Smooth muscle cell of the brain vasculature (primary cell): ENCODE results near the gene MTRR.

Source experiments
- DNase-seq: peaks from one replicate; pipeline ENCODE4 v3.0.0-alpha.2; 2012; ENCODE audit warnings: low read depth, low spot score

Gene MTRR

DNA sequence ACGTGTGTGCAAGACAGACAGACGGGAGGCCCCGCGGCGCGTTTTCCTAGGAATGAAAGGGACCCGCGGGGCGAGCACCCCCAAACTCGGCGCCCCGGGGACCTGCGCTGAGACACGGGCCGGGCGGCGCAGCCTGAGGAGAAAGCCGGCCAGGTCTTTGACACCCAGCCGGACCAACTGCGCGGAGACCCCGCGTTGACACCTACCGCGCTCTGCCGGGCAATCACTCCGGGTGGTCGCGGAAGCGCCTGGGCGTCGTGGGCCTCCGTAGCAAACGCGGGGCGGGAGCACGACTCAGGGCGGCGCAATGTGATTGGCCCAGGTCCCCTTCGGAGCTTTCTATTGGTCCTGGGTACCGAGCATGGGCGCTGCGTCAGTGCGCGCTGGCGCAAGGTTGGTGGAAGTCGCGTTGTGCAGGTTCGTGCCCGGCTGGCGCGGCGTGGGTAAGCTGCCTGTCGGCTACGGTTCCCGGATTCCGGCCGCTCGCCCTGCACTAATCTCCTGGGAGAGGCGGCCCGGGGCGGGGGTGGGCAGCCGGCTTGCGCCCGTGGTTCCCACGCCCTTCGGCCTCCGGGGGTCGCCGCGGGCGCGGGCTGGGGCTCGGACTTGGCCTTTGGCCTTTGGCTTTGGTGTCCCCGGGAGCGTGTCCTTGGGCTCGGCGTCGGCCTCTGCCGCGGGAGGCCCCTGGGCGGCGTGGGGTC is at the start of gene MTRR, which contains the start of gene FASTKD3:
MTRR (plus strand) TSS at position 376 of the 701 bp plus-strand sequence. CDS start 1,647 bp downstream, outside the sequence.
FASTKD3 (minus strand) TSS at position 259 of the 701 bp plus-strand sequence. CDS start 948 bp downstream, outside the sequence.
- peak; percentile 78 for DNase-seq

DNA sequence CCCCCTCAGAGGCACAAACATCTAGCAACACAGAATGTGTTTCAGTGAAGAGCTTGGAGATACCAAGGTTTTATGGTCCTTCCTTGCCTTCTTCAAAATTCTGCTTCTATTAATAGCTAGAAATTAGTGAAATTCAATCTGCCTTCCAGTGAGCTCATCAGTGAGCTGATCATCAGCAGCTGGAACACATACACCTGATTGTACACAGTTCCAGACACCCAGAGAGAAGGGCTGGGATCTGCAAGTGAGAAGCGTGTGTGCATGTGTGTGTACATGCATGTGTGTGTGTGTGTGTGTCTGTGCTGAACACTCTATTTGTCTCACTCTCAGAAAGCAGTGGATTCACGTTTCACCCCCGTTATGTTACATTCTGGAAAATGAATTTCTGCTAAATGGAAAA is 46.5 kb upstream of the MTRR start:
- no peak for DNase-seq

DNA sequence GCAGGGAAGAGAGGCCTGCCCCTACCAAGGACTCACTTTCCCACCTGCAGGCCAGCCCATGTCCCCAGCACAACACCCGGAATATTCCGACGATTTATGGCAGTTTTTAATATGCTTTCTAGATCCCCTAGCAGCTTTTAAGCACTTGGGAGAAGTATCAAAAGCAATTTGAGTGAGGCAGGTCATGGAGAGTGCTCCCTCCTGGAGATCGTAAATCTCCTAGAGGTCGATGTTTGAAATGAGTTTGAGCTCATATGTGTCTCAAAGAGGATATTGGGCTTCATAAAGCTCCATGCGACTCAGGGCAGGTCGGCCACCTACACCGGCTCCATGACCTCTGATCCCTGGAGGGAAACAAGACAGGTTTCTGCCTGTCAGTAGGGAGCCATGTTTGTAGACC is 45.4 kb upstream of the MTRR start:
- DNase-seq, result no peak

DNA sequence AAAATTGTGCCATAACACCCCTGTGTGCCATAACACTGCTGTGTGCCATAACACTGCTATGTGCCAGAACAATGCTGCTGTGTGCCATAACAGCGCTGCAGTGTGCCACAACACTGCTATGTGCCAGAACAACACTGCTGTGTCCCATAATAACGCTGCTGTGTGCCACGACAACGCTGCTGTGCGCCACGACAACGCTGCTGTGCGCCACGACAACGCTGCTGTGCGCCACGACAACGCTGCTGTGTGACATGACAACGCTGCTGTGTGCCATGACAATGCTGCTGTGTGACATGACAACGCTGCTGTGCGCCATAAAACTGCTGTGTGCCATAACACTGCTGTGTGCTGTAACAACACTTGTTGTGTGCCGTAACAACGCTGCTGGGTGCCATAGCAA is 44.0 kb upstream of the MTRR start:
- DNase-seq, result no peak

DNA sequence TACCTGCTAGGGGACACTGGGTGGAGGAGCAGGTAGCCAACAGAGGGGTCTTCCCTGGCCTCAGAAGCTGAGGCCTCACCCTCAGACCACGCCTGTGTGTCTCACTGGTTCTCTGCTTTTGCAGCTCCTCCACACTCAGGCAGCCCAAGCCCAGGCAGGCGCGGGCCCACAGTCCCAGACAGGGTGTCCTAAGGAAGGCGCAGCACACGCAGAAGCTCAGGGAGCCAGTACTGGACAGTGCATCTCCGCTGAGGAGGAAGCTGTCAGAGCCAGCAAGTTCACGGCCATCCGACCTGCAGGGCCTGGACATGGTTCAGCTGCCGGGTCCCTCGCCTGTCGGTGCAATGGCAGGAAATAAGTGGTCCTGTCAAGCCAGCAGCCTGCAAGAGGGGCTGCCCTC is 43.3 kb upstream of the MTRR start:
- no peak for DNase-seq

DNA sequence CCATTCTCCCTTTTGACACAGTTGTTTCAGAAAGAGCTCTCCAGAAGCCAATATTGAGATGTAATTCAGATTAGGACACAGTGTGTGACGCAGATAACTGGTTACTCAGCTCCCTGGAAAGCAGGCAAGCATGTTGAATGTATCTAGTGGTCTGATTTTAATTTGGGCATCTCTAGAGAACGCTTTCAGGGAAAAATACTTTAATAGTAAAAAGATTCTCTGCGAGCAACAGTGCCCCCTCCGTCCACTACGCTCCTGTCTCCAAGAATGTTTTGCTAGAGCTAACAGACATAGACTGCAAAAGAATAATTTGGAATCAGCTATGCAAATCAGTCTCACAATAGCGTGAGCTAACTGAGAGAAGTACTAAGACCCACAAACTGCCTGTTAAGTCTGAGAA is 41.3 kb upstream of the MTRR start:
- no peak for DNase-seq

DNA sequence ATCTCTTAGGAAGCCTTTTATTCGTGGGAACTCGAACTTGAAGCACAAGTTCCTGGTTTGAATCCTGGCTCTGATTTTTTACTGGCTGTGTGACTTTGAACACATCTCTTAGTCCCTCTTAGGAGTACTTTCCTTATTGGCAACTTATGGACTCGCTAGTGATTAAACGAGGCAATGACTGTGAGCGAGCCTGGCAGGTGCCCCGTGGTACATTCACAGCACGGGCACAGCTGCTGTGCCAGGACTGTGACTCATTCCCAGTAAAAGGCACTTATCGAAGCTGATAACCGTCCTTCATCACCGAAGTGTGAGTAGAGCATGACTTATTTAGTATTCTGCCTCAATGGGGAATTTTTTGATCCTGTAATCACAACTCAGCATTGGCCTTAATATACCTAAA is 40.7 kb upstream of the MTRR start:
- DNase-seq, result no peak

DNA sequence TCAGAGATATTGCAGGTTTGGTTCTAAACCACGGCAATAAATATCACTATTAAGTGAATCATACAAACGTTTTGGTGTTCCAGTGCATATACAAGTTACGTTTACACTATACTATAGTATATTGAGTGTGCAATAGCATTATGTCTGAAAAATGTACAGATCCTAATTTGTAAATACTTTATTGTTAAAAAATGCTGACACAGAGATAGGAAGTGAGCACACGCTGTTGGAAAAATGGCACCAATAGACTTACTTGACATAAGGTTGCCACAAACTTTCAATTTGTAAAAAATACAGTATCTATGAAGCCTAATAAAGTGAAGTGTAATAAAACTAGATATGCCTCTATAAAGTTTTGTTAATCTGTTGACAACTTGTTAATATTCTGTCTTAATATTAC is 34.0 kb upstream of the MTRR start:
- no peak for DNase-seq

DNA sequence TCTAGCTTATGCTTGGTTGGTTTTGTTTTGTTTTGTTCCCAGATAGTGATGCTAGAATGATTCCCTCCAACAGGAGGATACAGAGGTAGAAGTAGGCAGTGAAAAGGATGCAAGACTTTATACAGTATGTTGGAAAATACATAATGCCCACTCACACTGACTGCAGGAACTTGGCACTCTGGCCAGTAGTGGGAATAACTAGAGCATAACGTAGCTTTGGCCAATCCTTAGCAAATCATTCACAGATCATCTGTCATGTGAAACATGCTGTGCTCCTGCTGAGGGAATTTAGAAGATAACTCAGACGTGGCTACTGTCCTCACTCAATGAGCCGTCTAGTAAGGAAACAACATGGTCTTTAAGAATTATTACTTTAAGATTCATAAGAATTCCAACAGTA is 31.5 kb upstream of the MTRR start:
- DNase-seq, result no peak

DNA sequence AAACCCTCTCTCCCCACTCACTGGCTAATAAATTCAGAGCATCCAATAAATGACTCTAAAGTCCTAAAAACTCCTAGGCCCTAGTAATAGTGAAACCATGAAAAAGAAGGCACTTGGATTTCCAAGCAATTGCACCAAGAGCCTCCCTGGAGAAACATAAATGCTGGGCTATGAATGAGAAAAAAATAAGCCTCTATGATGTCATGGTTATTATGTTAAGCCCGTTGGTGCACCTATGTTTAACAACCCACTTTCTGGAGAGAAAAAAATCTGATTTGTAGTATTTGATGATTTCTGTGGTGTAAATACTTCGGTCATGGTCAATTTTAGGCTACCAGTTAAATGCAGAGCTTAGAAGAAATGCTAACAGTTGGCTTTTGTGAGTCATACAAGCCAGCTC is 26.4 kb upstream of the MTRR start:
- DNase-seq, result no peak

DNA sequence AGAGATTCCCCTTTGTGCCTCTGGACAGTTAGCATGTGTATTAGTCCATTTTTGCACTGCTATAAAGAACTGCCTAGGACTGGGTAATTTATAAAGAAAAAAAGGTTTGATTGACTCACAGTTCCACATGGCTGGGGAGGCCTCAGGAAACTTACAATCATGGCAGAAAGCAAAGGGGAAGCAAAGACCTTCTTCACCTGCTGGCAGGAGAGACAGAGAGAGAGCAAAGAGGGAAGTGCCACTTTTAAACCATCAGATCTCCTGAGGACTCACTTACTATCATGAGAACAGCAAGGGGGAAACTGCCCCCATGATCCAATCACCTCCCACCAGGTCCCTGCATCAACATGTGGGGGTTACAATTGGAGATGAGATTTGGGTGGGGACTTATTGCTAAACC is 24.0 kb upstream of the MTRR start:
- DNase-seq, result no peak

DNA sequence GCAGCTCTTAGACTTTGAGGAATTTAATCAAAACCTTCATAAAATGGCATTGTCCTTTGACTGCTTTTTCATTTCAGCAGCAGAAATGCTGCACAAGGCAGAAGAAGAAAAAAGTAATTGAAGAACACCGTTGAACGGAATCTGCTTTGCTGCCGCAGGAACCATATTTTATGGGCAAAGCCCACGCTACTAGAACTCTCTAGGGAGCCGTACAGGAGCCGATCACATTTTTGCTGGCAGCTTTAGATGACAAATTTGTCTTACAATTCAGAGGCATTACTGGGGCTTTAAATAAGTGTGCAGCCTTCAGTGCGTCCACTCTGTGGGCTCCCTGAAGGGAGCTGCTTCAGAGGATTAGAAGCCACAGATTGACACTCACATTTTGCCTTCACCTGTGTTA is 23.4 kb upstream of the MTRR start:
- no peak for DNase-seq

DNA sequence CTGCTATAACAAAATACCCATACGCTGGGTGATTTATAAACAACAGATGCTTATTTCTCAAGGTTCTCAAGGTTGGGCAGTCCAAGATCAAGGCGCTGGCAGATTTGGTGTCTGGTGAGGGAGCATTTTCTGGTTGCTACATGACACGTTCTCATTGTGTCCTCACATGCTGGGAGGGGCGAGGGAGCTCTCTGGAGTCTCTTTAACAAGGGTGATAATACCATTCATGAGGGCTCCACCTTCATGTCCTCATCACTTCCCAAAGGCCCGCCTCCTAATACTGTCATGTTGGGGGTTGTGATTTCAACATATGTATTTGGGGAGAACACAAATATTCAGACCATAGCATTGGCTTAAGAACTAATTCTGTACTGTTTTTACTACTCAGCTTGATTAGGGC is 22.6 kb upstream of the MTRR start:
- no peak for DNase-seq

DNA sequence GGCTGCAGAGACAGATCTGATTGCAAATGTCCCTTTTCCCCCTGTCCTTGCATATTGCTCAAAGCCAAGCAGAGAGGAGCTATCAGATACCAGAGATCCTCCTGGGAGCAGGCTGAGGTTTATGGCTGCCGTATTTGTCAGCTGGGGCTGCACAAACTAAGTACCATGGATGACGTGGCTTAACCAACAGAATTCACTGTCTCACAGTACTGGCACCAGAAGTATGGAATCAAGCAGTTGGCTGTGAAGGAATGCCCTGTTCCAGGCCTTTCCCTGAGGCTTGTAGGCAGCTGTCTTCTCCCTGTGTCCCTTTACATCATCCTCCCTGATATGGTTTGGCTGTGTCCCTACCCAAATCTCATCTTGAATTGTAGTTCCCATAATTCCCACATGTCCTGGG is 20.7 kb upstream of the MTRR start:
- DNase-seq, result no peak

DNA sequence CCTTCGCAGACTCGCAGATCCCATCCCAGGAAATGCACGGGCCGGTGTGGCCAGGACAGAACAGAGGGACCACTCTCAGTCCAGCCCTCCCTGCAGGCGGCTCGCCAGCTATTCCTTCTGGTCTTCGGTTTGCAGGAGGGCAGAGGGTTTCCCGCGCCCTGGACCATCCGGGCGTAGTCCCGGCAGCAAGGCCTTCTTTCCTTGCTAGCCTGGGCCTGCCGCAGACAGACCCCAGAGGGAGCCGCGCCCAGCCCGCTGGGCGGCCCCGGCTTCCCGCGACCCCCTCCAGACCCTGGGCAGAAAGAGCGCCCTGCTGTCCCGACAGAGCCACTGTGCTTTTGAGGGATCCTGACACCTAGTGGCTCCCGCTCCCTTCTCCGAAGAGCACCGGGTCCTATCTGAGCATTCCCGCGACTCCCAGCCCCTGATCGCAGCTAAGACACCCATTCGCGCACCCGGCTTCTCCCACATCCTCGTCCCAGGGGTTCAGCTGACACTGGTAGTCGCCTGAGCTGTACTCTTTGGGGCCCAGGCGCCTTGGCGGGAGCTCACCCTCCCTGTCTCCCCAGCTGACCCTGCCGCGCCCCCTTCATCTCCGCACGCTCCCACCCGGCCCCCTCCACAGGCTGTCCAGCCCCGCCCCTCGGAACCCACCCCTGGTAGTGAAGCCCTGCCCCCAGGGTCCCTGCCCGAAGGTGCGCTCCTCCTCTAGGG is 19.1 kb upstream of the MTRR start:
- no peak for DNase-seq

DNA sequence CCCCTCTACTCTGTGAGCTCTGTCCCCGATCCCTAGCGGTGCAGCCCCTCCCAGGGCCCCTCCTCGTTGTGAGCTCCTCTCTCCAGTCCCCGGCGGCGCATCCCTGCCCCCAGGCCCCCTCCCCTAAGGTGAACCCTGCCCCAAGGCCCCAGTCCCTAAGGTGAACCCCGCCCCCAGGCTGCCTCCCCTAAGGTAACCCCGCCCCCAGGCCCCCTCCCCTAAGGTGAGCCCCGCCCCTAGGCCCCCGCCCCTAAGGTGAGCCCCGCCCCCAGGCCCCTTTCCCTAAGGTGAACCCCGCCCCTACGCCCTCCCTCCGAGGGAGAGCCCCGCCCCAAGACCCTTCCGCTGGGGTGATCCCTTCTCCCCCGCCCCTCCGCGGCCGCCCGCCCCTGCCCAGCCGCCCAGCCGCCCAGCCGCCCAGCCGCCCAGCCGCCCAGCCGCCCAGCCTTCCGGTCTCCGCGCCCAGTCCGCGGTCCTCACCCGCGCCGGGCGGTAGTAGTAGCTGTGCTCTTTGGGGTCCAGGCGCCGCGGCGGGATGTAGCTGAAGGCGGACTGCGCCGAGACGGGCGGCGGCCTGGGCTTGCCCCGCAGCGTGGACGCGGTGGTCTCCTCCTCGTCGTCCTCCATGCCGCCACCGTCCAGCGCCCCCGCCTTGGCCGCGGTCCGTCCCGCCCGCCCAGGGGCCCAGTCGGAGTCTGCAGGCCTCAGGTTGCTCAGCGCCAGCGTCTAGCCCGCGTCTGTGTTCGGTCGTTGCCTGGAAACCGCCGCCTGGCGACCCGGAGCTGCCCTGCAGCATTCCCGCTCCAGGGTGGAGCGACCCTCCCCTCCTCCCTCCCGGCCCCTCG is 18.3 kb upstream of the MTRR start, which contains the start of gene CFAP90:
CFAP90 (minus strand) TSS at position 739 of the 845 bp plus-strand sequence; CDS start at position 627, 112 bp downstream.
- no peak for DNase-seq

DNA sequence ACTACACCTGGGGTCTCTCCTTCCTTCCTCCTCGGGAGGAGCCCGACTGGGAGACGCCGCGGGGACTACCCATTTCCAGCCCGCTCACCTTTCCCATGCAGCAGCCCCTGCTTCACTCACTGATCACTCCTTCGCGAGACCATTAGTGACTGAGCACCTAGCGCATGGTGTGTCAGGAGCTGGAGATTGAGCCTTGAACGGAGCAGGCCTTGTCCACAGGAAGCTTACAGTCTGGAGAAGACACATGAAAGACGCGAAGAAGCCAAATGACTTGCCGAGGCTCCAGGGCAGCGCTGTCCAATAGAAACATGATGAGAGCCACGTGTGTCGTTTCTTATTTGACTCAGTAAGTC is 17.7 kb upstream of the MTRR start:
- DNase-seq, result no peak

DNA sequence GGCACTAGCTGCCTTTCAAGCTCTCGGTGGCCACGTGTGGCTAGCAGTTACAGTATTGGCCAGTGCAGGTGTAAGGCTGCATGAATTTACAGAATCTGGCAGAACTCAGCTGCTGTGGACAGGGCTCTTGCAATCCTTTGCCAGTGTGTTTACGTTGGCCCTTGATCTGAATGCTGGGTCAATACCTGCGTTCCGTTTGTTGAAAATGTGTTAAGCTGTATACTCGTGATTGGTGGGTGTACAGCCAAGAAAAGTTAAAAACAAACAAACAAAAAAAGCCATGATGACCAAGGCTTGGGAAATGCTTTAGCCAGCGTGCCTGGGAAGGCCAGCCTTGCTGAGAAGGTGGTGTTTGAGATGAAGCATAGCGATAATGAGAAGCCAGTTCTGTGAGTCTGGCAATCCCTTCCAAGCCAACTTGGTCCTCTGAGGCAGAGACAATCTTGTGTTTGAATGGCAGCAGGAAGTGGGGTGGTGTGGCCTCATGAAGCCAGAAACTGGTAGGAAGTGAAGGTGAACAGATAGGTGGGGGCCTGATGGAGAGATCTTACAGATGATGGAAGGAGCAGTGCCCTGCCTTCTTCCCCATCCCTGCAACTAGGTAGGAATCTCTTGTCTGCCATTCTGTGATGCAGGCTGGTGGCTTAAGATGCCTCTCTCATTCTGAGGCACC is 17.2 kb upstream of the MTRR start:
- DNase-seq, result no peak

DNA sequence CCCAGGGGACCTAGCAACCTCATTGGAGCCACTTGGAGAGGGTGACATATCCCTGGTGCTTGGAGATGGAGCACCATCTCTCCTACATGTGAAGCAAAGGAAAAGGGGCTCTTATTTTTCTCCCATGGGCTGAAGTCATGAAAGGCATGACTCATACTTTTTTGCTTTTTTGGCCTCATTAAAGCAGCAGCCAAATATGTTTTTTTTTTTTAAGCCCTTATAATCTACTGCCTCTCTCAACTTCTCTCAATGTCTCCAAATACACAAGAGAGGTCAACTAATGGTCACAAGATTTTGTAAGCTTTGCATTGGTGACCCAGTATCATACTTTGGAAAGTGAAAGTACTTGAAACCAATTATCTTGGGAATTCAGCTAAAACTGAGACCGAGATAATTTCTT is 16.4 kb upstream of the MTRR start:
- no peak for DNase-seq

DNA sequence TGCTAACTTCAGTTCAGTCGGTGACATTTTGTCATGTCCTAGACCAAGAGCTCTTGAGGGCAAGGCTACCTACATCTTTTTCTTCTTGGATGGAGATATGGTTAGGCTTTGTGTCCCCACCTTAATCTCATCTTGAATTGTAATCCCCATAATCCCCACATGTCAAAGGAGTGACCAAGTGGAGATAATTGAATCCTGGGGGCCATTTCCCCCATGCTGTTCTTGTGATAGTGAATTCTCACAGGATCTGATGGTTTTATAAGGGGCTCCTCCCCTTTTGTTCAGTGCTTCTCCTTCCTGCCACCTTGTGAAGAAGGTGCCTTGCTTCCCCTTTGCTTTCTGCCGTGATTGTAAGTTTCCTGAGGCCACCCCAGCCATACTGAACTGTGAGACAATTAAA is 16.0 kb upstream of the MTRR start:
- no peak for DNase-seq

DNA sequence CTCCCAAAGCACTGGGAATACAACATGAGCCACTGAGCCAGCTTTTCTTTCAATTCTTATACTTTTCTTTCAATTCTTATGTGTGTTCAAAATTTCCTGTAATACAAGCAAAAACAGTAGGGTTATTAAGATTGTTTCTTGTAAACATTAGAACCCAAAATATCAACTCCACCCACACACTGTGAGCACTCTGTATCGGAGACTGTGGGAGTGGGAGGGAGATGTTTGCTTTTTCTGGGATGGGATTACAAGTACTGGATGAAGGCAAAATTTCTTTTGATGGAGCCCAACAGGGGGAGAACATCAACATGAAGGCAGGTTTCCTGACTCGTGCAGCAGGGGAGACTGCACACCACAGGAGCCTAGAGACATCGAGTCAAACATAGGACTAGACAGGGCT is 13.3 kb upstream of the MTRR start:
- DNase-seq, result no peak

DNA sequence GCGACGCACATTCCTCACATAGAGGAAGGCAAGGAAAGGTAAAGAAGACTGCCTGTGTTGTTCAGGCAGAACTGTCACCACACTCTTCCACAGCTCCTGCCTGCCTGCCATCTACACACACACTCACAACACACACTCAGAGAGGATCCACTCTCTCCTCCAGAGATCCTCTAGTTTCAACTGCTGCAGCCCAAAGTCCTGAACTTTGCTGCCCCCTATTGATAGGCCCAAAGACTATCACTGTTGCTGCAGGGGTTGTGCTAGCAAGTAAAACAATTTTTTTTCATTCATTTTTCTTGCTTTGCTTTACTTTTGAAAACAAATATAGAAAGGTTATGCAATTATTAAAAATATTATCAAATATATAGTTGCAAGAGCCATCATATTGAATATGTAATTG is 12.1 kb upstream of the MTRR start:
- DNase-seq, result no peak
